Fibroblast of pulmonary artery (primary cell): ENCODE measurements around the gene ESPN.

Source experiments
- DNase-seq: peaks from one replicate; pipeline ENCODE4 v3.0.0-alpha.2; 2010; ENCODE audit warnings: low read depth
- H3K4me3 ChIP-seq: replicated peaks from 2 replicates; pipeline ENCODE4 v1.5.1; 2011; ENCODE audit warnings: low read depth, mild to moderate bottlenecking, control low read depth, low read length, moderate library complexity
- TF ChIP-seq, protein P1 (sequence below): IDR thresholded peaks from 2 replicates; pipeline ENCODE4 v1.5.1; 2011; ENCODE audit warnings: mild to moderate bottlenecking, control low read depth, low read length, inconsistent platforms; ENCODE audit errors: missing control alignments

Gene ESPN

GRCh38 chr1:6410248-6410893, 14.2 kb upstream of the ESPN start:
- no peak overlapping the region for H3K4me3 ChIP-seq
- DNase-seq: no peak
- TF ChIP-seq, protein P1, sequence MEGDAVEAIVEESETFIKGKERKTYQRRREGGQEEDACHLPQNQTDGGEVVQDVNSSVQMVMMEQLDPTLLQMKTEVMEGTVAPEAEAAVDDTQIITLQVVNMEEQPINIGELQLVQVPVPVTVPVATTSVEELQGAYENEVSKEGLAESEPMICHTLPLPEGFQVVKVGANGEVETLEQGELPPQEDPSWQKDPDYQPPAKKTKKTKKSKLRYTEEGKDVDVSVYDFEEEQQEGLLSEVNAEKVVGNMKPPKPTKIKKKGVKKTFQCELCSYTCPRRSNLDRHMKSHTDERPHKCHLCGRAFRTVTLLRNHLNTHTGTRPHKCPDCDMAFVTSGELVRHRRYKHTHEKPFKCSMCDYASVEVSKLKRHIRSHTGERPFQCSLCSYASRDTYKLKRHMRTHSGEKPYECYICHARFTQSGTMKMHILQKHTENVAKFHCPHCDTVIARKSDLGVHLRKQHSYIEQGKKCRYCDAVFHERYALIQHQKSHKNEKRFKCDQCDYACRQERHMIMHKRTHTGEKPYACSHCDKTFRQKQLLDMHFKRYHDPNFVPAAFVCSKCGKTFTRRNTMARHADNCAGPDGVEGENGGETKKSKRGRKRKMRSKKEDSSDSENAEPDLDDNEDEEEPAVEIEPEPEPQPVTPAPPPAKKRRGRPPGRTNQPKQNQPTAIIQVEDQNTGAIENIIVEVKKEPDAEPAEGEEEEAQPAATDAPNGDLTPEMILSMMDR: no peak

DNA sequence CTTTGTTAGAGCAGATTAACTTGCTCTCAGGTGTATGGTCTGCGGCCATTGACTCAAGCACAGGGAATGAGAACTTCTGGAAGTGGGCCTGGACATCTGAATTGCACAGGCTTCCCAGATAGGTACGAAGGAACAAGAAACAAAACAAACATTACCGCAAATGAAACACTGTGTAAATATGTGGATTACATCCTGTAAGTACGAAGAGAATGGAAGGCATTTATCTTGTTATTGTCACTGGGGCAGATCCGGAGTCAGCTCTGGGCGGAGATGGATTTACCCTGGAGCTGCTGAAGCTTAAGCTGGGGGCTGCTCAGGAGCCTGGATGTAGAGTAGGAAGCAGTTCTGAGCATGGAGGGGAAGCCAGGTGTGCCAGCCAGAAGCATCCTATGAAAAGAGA, 11.7 kb upstream of the ESPN start:
- TF ChIP-seq, protein P1: no peak
- no peak overlapping the region for H3K4me3 ChIP-seq
- peak; percentile 21 for DNase-seq

GRCh38 chr1:6414443-6414844, 10.1 kb upstream of the ESPN start:
- TF ChIP-seq, protein P1: peak; percentile 65
- DNase-seq: peak; percentile 51
- H3K4me3 ChIP-seq: no peak overlapping the region

GRCh38 chr1:6414881-6415626, 9.5 kb upstream of the ESPN start:
- TF ChIP-seq, protein P1: no peak
- DNase-seq: no peak
- H3K4me3 ChIP-seq: no peak overlapping the region

- no peak overlapping the region for H3K4me3 ChIP-seq
- TF ChIP-seq, protein P1: no peak
- DNase-seq: no peak
These were observed 8.3 kb upstream of the ESPN start for GRCh38 chr1:6416295-6416656.

DNA sequence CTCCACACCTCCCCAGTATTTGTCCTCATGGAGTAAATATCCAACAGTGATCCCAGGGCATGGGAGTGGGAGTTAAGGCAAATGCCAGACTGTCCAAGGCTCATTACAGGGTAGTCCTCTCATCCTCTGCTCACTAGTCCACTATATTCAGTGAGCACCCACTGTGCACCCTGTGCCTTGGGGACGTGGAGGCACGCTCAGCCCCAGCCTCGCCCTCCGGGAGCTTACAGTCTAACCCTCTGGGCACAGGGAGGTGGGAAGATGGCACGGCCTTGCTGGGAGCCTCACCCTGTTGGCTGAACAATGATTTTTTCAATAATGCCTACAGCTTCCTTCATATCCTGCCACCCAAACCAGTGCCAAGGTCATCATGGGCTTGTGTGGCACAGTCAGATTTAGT, 7.7 kb upstream of the ESPN start:
- no peak for DNase-seq
- TF ChIP-seq, protein P1: no peak
- H3K4me3 ChIP-seq: no peak overlapping the region
